NCI-H2029 (cell line): ENCODE results near the gene ALDH3A2.
A peak's percentile ranks its signal among the peaks of the same experiment; 100 is the strongest.
"Not testable (repeated sequence)": the region's sequence is repeated elsewhere in the genome, so short reads cannot be mapped to it uniquely, and the experiment has no call there.

Source experiments
- DNase-seq: peaks from one replicate; lab custom pipeline; 2025; lab: John Stamatoyannopoulos, UW

Gene ALDH3A2

GRCh38 chr17:19650826-19651225, 2.3 kb downstream of the ALDH3A2 start:
- no peak for DNase-seq

GRCh38 chr17:19651451-19652238, 3.1 kb downstream of the ALDH3A2 start:
- DNase-seq, result no peak

- no peak for DNase-seq
Observed at GRCh38 chr17:19652595-19652994, 4.0 kb downstream of the ALDH3A2 start.

- no peak for DNase-seq
Observed at GRCh38 chr17:19654342-19654886, 5.9 kb downstream of the ALDH3A2 start.

GRCh38 chr17:19654896-19655295, 6.3 kb downstream of the ALDH3A2 start:
- no peak for DNase-seq

GRCh38 chr17:19656336-19656735, 7.8 kb downstream of the ALDH3A2 start:
- no peak for DNase-seq

- no peak for DNase-seq
Observed at GRCh38 chr17:19656851-19657581, 8.5 kb downstream of the ALDH3A2 start.

GRCh38 chr17:19659366-19660177, 11.0 kb downstream of the ALDH3A2 start:
- no peak for DNase-seq

- peak; percentile 26 for DNase-seq
Observed at GRCh38 chr17:19660219-19660870, 11.8 kb downstream of the ALDH3A2 start.

GRCh38 chr17:19661121-19661520, 12.6 kb downstream of the ALDH3A2 start:
- DNase-seq, result no peak

GRCh38 chr17:19663097-19663496, 14.5 kb downstream of the ALDH3A2 start:
- DNase-seq, result no peak

GRCh38 chr17:19664136-19664820, 15.7 kb downstream of the ALDH3A2 start:
- peak; percentile 47 for DNase-seq

- no peak for DNase-seq
Observed at GRCh38 chr17:19664821-19665181, 16.2 kb downstream of the ALDH3A2 start.

- not testable (repeated sequence) for DNase-seq
Observed at GRCh38 chr17:19669680-19670079, 21.1 kb downstream of the ALDH3A2 start.

GRCh38 chr17:19670908-19671307, 22.4 kb downstream of the ALDH3A2 start:
- DNase-seq, result no peak

GRCh38 chr17:19671433-19671832, 22.9 kb downstream of the ALDH3A2 start:
- no peak for DNase-seq

- no peak for DNase-seq
Observed at GRCh38 chr17:19672009-19672750, 23.6 kb downstream of the ALDH3A2 start.

GRCh38 chr17:19673623-19674022, 25.1 kb downstream of the ALDH3A2 start:
- no peak for DNase-seq

- no peak for DNase-seq
Observed at GRCh38 chr17:19676896-19677295, 28.3 kb downstream of the ALDH3A2 start.

- no peak for DNase-seq
Observed at GRCh38 chr17:19677736-19678379, 29.3 kb downstream of the ALDH3A2 start.
